ENCODE measurements around the gene CDC27. TPM values are rescaled to one million over a fixed set of nuclear protein-coding genes. Genes with fewer than 3 reads are reported as not detected.

Gene CDC27
- total and polyA plus RNA-seq, 9 donors, result 20.5 to 76.8 (median 51.7) TPM

DNA sequence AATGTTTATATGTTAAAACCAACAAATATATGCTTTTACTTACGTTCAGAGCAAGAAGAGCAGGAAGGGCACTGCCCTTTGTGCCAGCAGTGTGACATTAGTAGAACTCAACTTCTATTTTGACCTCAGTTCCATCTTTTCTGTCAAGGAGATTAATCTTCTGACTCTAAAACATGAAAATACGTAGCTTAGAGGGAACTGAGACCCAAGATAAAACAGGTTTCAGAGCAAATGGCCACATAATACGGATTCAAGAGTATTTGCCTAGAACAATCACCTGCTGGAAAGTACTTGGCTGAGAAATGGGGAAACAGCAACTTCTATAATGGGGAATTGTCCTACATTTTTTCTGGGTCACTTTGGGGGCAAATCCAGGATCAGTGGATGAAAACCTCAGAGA lies 42.2 kb upstream of the CDC27 start:
- WGBS, 3 donors, result 92 to 96% (median 93%) methylated on average over 3 of the region's 3 CpGs
- Histone ChIP-seq H3K9me3 (no peaks in the 10 kb centered on the region), H3K4me1 (ENCODE audit: insufficient read depth) (no peaks in the 10 kb centered on the region), H3K36me3 (no peaks in the 10 kb centered on the region), H3K4me3 (no peak overlapping the region), H3K27ac (no peak overlapping the region), H3K27me3 (no peaks in the 10 kb centered on the region)
- intact Hi-C loops (cut with DNase I), result loop anchor here in 2 of 4 donors (2.0 to 5.0 kb wide), 2 partner anchors 81 to 83 kb away; no protein-coding TSS in a partner anchor
- DNase-seq, result no peak
- TF ChIP-seq, protein P1, sequence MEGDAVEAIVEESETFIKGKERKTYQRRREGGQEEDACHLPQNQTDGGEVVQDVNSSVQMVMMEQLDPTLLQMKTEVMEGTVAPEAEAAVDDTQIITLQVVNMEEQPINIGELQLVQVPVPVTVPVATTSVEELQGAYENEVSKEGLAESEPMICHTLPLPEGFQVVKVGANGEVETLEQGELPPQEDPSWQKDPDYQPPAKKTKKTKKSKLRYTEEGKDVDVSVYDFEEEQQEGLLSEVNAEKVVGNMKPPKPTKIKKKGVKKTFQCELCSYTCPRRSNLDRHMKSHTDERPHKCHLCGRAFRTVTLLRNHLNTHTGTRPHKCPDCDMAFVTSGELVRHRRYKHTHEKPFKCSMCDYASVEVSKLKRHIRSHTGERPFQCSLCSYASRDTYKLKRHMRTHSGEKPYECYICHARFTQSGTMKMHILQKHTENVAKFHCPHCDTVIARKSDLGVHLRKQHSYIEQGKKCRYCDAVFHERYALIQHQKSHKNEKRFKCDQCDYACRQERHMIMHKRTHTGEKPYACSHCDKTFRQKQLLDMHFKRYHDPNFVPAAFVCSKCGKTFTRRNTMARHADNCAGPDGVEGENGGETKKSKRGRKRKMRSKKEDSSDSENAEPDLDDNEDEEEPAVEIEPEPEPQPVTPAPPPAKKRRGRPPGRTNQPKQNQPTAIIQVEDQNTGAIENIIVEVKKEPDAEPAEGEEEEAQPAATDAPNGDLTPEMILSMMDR (IDR thresholded peaks at IDR 0.05), result no peak
- TF ChIP-seq EP300 (IDR thresholded peaks at IDR 0.05) (no peak), POLR2A (IDR thresholded peaks at IDR 0.05) (no peak)

DNA sequence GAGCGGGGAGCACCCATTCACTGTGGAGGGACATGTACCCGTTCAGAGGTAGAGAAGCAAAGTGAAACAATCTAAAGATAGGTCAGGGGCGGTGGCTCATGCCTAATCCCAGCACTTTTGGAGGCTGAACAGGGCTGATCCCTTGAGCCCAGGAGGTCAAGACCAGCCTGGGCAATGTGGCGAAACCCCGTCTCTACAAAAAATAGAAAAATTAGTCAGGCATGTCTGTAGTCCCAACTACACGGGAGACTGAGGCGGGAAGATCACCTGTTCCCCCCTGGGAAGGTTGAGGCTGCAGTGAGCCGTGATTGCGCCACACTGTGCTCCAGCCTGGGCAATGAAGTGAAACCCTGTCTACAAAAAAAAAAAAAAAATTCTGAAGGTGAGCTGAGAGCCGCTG lies 41.8 kb upstream of the CDC27 start:
- no peaks in the 10 kb centered on the region for H3K9me3 ChIP-seq
- no peaks in the 10 kb centered on the region for H3K27me3 ChIP-seq
- H3K4me3 ChIP-seq, result no peak overlapping the region
- H3K36me3 ChIP-seq, result no peaks in the 10 kb centered on the region
- intact Hi-C loops (cut with DNase I), result loop anchor here in 2 of 4 donors (2.0 to 5.0 kb wide), 2 partner anchors 81 to 84 kb away; no protein-coding TSS in a partner anchor
- H3K27ac ChIP-seq, result no peak overlapping the region
- no peaks in the 10 kb centered on the region for H3K4me1 ChIP-seq (ENCODE audit: insufficient read depth)
- no peak for DNase-seq
- WGBS, 3 donors, result 88 to 96% (median 92%) methylated on average over 10 of the region's 10 CpGs
- TF ChIP-seq, protein P1 (IDR thresholded peaks at IDR 0.05), result no peak
- no peak for TF ChIP-seq EP300 (IDR thresholded peaks at IDR 0.05)
- TF ChIP-seq POLR2A (IDR thresholded peaks at IDR 0.05), result no peak

DNA sequence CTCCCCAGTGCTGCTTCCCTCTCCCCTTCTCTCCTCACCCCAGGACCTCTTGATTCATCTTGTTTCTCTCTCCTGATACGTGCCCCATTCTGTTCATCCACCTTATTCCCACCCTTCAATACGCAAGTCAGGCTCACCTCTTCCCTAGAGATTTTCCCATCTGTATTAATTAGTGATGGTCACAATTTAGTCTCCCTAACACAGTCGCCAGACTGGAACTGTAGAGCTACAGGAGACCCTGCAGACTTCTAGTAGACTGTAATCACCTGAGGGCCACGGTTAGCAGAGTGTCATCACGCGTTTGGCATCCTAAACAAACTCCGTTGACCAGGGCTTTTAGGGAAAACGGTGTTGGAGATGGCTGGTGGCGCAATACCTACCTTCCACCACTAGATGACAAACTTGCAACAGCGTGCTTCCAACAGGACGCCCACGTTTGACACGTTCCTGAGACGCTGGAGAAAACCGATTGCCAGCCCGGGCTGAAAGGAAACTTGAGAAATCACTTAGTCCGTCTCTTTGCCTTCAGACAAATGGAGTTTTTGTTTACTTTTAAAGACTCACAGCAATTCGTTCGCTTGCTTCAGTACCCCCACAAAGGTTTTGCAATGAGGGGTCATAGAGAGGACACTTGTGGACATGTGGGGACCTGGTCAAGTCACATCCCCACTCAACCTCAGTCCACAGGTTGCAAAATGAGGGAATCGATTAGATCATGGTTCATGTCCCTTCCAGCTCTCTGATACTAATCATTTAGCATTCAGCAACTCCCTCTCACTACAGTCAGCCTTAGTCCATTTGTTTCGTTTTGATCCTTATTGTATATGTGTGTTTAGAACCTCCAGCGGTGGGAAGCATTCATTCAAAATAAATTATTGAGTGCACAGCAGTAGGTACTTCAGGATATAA lies 40.7 kb upstream of the CDC27 start:
- TF ChIP-seq, protein P1 (IDR thresholded peaks at IDR 0.05), result peak; percentile 95 to 98 (median 96)
- no peak for TF ChIP-seq POLR2A (IDR thresholded peaks at IDR 0.05)
- no peaks in the 10 kb centered on the region for H3K36me3 ChIP-seq
- DNase-seq, result peak; percentile 80 to 91 (median 84)
- WGBS, 3 donors, result 9 to 10% (median 10%) methylated on average over 22 of the region's 22 CpGs
- no peaks in the 10 kb centered on the region for H3K4me1 ChIP-seq (ENCODE audit: insufficient read depth)
- H3K27me3 ChIP-seq, result no peaks in the 10 kb centered on the region
- intact Hi-C loops (cut with DNase I), result loop anchor here (1.0 to 5.0 kb wide), 7 partner anchors 24 to 388 kb away; partner anchors contain the start of genes EFCAB13 (in 1 of the 4) and ITGB3 (in 1 of the 4)
- H3K27ac ChIP-seq, result no peak overlapping the region
- peak overlapping the region; percentile 20 for H3K4me3 ChIP-seq
- no peaks in the 10 kb centered on the region for H3K9me3 ChIP-seq

DNA sequence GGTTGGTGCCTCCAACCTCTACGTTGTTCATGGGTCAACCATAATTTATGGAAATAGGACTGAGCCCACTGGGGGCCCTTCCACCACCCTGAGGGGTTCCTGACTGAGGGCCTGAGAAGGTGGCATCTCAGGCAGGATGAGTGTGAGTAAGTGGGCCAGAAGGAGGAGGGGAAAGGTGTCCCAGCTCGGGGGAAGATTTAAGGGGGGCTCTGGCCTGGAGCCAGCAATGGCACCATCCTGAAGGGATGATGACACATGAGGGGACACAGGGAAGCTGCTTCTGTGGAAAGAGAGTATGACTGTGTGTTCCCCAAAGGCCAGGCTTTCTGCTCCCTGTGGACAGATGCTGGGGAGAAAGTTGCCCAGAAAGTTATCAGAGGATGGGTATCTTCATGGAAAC lies 38.8 kb upstream of the CDC27 start:
- no peak for TF ChIP-seq EP300 (IDR thresholded peaks at IDR 0.05)
- TF ChIP-seq POLR2A (IDR thresholded peaks at IDR 0.05), result no peak
- TF ChIP-seq, protein P1 (IDR thresholded peaks at IDR 0.05), result no peak
- WGBS, 3 donors, result 77 to 78% (median 78%) methylated on average over 2 of the region's 2 CpGs
- H3K36me3 ChIP-seq, result no peaks in the 10 kb centered on the region
- peaks cover 2% of the 10 kb centered on the region for H3K4me1 ChIP-seq (ENCODE audit: insufficient read depth)
- H3K27ac ChIP-seq, result no peak overlapping the region
- H3K27me3 ChIP-seq, result no peaks in the 10 kb centered on the region
- no peaks in the 10 kb centered on the region for H3K9me3 ChIP-seq
- intact Hi-C loops (cut with DNase I), result loop anchor here (2.0 to 5.0 kb wide), 4 partner anchors 89 to 389 kb away; partner anchors contain the start of gene EFCAB13 (in 1 of the 4)
- H3K4me3 ChIP-seq, result no peak overlapping the region
- no peak for DNase-seq
